Posterior cingulate gyrus (tissue), 11 donors: ENCODE measurements around the gene ELP1.
"Not testable (repeated sequence)": the region's sequence is repeated elsewhere in the genome, so short reads cannot be mapped to it uniquely, and the experiment has no call there.

Source experiments
- DNase-seq, 10 donors: peaks; one replicate each; pipeline versions ENCODE4 v3.0.0 to v3.0.0-alpha.2; 2020 to 2021; ENCODE audit warnings: mixed read lengths in 3 of 10
- intact Hi-C: fragments of 100-400 bp; cut with DNase I; formaldehyde crosslinking; loops from one replicate; pipeline ENCODE4 v1.15.1; 2023

The ELP1 gene

GRCh38 chr9:108934323-108934893 lies 484 bp upstream of the ELP1 start, which contains the start of gene ABITRAM:
TSS of gene ABITRAM (plus strand) at chr9:108934400. CDS start at chr9:108934487, 87 bp downstream.
- peak; percentile 59 to 97 (median 74) for DNase-seq
- intact Hi-C loops, result loop anchor here (1.0 kb wide), 2 partner anchors 78 to 185 kb away; partner anchors contain the start of gene TMEM245

GRCh38 chr9:108933231-108933717 lies 650 bp downstream of the ELP1 start:
- no peak for DNase-seq

DNA sequence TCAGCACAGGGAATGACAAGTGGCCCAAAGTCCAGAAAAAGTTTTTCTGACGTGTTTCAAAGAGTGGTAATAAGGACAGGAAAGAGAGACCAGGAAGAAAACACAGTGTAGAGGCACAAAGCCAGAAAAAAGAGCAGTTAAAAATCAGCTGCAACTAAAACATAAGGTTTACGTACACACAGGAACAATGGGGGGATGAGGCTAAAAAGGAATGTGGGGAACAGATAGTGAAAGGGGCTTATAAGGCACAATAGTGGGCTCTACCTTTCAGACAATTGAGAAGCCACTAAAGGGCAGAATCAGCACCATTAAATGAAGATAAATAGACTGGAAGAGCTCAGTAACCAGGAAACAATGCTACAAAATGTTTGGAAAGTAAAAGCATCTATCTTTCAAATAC lies 5.5 kb downstream of the ELP1 start:
- no peak for DNase-seq
- intact Hi-C loops, result no loop called here

More at GRCh38 chr9:108933231-108933717, 650 bp downstream of the ELP1 start:
- intact Hi-C loops, result no loop called here

DNA sequence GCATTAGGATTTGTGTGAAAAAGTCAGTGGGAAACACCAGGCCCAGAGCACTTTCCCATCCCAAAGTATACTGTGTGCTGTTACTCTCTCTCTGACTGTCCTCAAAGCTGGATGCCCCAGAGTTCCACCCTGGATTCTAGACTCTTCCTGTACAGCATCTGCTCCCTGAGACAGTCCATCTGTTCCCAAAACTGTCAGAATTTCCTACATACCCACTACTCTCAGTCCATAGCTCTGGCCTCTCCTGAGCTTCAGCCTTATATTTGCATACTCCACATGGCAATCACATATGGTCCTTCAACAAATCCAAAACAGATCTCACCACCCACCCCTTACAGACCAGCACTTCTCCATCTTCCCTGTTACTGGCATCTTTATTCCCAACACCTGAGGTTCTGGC lies 9.5 kb downstream of the ELP1 start:
- DNase-seq, result no peak
- intact Hi-C loops, result no loop called here

GRCh38 chr9:108921200-108921599 lies 12.7 kb downstream of the ELP1 start:
- intact Hi-C loops, result no loop called here
- DNase-seq, result no peak

DNA sequence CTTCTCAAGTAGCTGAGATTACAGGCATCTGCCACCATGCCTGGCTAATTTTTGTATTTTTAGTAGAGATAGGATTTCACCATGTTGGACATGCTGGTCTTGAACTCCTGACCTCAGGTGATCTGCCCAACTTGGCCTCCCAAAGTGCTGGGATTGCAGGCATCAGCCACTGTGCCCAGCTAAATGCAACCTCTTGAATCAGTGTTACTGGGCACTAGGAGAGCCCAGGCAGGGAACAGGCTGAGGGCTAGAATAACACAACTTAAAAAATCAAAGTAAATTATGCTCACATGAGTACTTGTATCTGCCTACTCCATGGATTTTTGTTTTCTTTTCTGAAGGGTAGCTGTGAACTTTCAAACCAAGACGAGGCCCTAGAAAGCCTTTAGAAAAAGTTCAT lies 13.5 kb downstream of the ELP1 start:
- DNase-seq, intact Hi-C loops: not testable (repeated sequence)

DNA sequence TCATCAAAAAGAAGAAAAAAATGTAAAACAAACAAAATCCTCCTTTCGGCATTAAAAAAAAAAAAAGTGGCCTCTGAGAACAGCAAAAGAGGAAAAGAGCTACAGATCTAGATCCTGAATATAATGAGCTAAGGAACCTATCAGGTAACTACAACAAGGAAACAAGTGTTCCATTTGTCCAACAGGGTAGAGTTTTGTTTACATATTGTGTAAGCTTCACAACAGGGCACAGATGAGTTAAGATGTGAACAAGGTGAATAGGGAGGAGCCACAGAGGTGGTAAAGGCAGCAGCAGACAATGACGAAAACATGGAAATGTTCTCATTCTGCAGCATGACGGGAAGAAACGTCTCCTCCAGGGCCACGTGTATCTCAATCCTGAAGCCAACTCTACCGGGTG lies 14.4 kb downstream of the ELP1 start:
- intact Hi-C loops, result no loop called here
- no peak for DNase-seq

- intact Hi-C loops, result no loop called here
Observed at GRCh38 chr9:108913391-108913790, 20.5 kb downstream of the ELP1 start.

GRCh38 chr9:108911820-108912219 lies 22.1 kb downstream of the ELP1 start:
- intact Hi-C loops, result no loop called here
- DNase-seq, result no peak

More at GRCh38 chr9:108913391-108913790, 20.5 kb downstream of the ELP1 start:
- DNase-seq, result no peak

DNA sequence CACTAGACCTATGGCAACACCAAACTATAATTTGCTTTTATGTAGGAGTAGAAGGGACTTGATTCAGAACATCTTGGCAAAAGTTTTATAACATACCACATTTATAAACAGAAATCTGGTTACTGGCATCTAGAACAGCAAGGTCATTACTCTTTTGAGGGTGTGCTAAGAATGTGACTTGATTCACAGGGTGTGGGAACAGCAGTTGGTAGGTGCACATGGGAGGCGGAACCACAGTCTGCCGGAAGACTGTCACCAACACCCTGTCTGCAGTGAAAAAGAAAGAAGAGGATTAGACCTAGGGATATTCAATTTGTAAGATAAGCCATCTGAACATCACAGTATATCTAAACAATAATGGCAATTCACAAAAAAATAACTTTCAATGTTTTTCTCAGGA lies 23.0 kb downstream of the ELP1 start:
- intact Hi-C loops, result no loop called here
- DNase-seq, result no peak

DNA sequence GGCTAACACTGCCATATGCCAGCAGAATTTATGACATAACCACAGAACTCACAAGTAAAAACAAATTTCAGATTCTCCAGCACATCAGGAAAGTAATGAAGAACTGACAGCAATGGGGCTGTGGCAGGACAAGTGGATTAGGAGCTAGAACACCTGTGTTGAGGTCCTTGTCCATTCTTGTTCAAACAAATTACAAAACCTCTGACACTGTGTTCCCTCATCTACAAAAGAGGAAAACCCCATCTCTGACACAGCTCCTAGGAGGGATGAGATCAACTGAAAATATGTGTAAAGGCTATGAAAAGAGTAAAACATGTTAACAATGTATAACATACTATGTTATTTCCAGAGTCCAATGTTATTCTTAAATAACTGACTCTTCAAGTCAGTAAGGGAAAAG lies 23.5 kb downstream of the ELP1 start:
- DNase-seq, result no peak
- intact Hi-C loops, result no loop called here

DNA sequence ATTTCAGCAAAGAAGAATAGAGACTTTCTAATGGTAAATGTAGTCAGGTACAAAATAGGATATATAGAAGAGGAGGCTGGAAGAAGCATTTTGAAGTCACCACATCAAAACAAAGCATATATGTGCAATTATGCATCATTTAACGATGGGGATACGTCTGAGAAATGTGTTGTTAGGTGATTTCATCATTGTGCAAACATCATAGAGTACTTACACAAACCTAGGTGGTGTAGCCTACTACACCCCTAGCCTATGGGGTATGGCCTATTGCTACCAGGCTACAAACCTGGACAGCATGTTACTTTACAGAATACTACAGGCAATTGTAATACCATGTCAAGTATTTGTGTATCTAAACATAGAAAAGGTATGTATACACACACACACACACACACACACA lies 28.4 kb downstream of the ELP1 start:
- intact Hi-C loops, result no loop called here
- DNase-seq, result no peak

DNA sequence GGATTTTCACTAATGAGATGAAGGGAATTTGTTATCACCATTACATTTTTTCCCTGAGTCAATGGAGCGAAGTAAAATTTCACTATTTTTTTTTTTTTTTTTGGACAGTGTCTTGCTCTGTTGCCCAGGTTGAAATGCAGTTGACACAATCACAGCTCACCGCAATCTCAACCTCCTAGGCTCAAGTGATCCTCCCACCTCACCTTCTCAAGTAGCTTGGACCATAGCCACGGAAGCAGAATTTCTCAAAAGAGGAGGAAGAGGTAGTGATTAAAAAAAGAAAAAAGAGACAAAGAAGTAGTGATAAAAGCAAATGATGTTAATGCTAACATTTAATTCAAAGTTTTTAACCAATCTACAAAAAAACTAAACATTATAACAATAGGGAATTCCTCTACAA lies 29.8 kb downstream of the ELP1 start:
- intact Hi-C loops, result no loop called here
- DNase-seq, result no peak

- DNase-seq, result no peak
- intact Hi-C loops, result no loop called here
Observed at GRCh38 chr9:108903420-108904103, 30.4 kb downstream of the ELP1 start.

GRCh38 chr9:108900176-108900575 lies 33.7 kb downstream of the ELP1 start:
- DNase-seq, result no peak

DNA sequence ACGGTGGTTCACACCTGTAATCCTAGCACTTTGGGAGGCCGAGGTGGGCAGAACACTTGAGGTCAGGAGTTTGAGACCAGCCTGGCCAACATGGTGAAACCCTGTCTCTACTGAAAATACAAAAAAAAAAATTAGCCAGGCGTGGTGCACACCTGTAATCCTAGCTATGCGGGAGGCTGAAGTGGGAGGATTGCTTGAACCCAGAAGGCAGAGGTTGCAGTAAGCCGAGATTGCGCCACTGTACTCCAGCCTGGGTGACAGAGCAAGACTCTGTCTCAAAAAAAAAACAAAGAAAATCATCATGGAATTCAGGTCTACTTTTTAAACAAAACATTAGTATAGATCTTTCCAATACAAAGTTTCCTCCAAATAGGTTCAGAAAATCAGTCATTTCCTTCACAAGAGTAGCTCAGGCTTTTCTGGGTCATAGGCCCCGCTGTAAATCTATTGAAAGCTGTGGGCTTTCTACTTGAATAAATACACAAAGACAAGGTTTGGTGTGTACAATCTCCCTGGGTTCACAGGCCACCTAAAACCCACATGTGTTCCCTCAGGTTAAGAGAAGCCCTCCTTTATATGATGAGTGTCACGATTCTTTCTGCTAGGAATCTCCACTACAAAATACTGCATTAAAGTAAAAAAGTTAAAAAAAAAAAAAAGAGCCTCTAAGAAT lies 34.8 kb downstream of the ELP1 start:
- intact Hi-C loops, DNase-seq: not testable (repeated sequence)

More at GRCh38 chr9:108900176-108900575, 33.7 kb downstream of the ELP1 start:
- intact Hi-C loops, result no loop called here

- intact Hi-C loops, result no loop called here
- DNase-seq, result no peak
Observed at GRCh38 chr9:108897324-108898096, 36.4 kb downstream of the ELP1 start.

DNA sequence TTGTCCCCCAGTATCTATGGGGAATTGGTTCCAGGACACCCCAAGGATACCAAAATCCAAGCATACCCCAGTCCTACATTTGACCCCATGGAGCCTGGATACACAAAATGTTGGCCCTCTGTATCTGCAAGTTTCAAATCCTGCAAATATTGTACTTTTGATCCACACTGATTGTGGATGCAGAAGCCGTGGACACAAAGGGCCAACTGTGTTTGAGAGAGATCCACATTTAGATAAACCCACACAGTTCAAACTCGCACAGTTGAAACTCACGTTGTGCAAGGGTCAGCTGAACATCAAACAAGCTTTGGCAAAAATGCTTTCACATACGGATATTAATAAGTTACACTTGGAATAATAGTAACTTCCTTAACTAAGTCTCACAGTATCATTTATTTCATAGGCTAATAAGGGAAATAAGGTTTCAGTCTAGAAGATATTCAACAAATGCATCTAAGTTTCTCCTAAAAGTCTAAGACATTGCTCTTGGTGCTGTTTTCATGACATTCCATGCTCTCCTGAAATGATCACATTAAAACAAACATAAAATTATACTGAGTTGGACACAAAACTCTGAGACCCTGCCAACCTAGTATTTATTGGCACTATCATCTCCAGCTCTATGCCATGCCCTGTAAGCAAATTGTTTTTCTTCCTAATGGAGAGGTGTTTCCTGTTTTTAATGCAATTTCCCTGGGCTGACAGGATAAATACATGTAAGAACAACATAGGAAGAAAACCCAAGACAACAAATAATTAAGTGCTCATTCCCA lies 39.5 kb downstream of the ELP1 start:
- DNase-seq, result no peak
- intact Hi-C loops, result no loop called here

GRCh38 chr9:108889649-108890067 lies 44.3 kb downstream of the ELP1 start:
- DNase-seq, result no peak
- intact Hi-C loops, result no loop called here
